ENCODE data around the gene GLA.

GLA gene

GRCh38 chrX:101360390-101360789, 47.3 kb downstream of the GLA start:
- Histone ChIP-seq H3K4me3 (ENCODE audit: insufficient read depth, low read depth, low read length, poor library complexity, severe bottlenecking) (no peak overlapping the region), H3K9me3 (ENCODE audit: control insufficient read depth, low read length) (no peaks in the 10 kb centered on the region), H3K36me3 (ENCODE audit: control insufficient read depth, insufficient read depth, low read length) (no peaks in the 10 kb centered on the region), H3K4me1 (ENCODE audit: control insufficient read depth, insufficient read depth, low read length, poor library complexity, severe bottlenecking) (no peaks in the 10 kb centered on the region), H3K27me3 (replicated peaks; ENCODE audit: control insufficient read depth, insufficient read depth, low read length, poor library complexity, severe bottlenecking) (no peaks in the 10 kb centered on the region), H3K27ac (ENCODE audit: insufficient read depth, low read length, poor library complexity, severe bottlenecking) (no peak overlapping the region)
- DNase-seq: no peak

GRCh38 chrX:101359966-101360365, 47.8 kb downstream of the GLA start:
- no peak overlapping the region for H3K4me3 ChIP-seq (ENCODE audit: insufficient read depth, low read depth, low read length, poor library complexity, severe bottlenecking)
- no peaks in the 10 kb centered on the region for H3K4me1 ChIP-seq (ENCODE audit: control insufficient read depth, insufficient read depth, low read length, poor library complexity, severe bottlenecking)
- no peak for DNase-seq
- no peaks in the 10 kb centered on the region for H3K27me3 ChIP-seq (replicated peaks; ENCODE audit: control insufficient read depth, insufficient read depth, low read length, poor library complexity, severe bottlenecking)
- H3K27ac ChIP-seq (ENCODE audit: insufficient read depth, low read length, poor library complexity, severe bottlenecking): no peak overlapping the region
- H3K9me3 ChIP-seq (ENCODE audit: control insufficient read depth, low read length): no peaks in the 10 kb centered on the region
- no peaks in the 10 kb centered on the region for H3K36me3 ChIP-seq (ENCODE audit: control insufficient read depth, insufficient read depth, low read length)

- Histone ChIP-seq H3K9me3 (ENCODE audit: control insufficient read depth, low read length) (no peaks in the 10 kb centered on the region), H3K27ac (ENCODE audit: insufficient read depth, low read length, poor library complexity, severe bottlenecking) (no peak overlapping the region), H3K4me1 (ENCODE audit: control insufficient read depth, insufficient read depth, low read length, poor library complexity, severe bottlenecking) (no peaks in the 10 kb centered on the region), H3K4me3 (ENCODE audit: insufficient read depth, low read depth, low read length, poor library complexity, severe bottlenecking) (no peak overlapping the region), H3K36me3 (ENCODE audit: control insufficient read depth, insufficient read depth, low read length) (no peaks in the 10 kb centered on the region), H3K27me3 (replicated peaks; ENCODE audit: control insufficient read depth, insufficient read depth, low read length, poor library complexity, severe bottlenecking) (no peaks in the 10 kb centered on the region)
- no peak for DNase-seq
Observed at GRCh38 chrX:101357166-101357795, 50.4 kb downstream of the GLA start.

GRCh38 chrX:101349193-101349562, 58.5 kb downstream of the GLA start:
- Histone ChIP-seq H3K9me3 (ENCODE audit: control insufficient read depth, low read length) (no peaks in the 10 kb centered on the region), H3K27me3 (replicated peaks; ENCODE audit: control insufficient read depth, insufficient read depth, low read length, poor library complexity, severe bottlenecking) (no peaks in the 10 kb centered on the region), H3K4me3 (ENCODE audit: insufficient read depth, low read depth, low read length, poor library complexity, severe bottlenecking) (peak overlapping the region; percentile 81), H3K4me1 (ENCODE audit: control insufficient read depth, insufficient read depth, low read length, poor library complexity, severe bottlenecking) (no peaks in the 10 kb centered on the region), H3K36me3 (ENCODE audit: control insufficient read depth, insufficient read depth, low read length) (no peaks in the 10 kb centered on the region), H3K27ac (ENCODE audit: insufficient read depth, low read length, poor library complexity, severe bottlenecking) (peak overlapping the region; percentile 83)
- no peak for DNase-seq

GRCh38 chrX:101348452-101349192, 59.1 kb downstream of the GLA start, which contains the start of gene TIMM8A:
Gene TIMM8A (minus strand): TSS chrX:101348742. CDS start chrX:101348664, 78 bp downstream.
- H3K9me3 ChIP-seq (ENCODE audit: control insufficient read depth, low read length): no peaks in the 10 kb centered on the region
- H3K4me3 ChIP-seq (ENCODE audit: insufficient read depth, low read depth, low read length, poor library complexity, severe bottlenecking): peak within 1 kb of the TSS; percentile 81
- peak within 1 kb of the TSS; percentile 83 for H3K27ac ChIP-seq (ENCODE audit: insufficient read depth, low read length, poor library complexity, severe bottlenecking)
- no peaks in the 10 kb centered on the region for H3K36me3 ChIP-seq (ENCODE audit: control insufficient read depth, insufficient read depth, low read length)
- no peaks in the 10 kb centered on the region for H3K4me1 ChIP-seq (ENCODE audit: control insufficient read depth, insufficient read depth, low read length, poor library complexity, severe bottlenecking)
- no peaks in the 10 kb centered on the region for H3K27me3 ChIP-seq (replicated peaks; ENCODE audit: control insufficient read depth, insufficient read depth, low read length, poor library complexity, severe bottlenecking)
- DNase-seq: peak; percentile 41 to 68 (median 66)

GRCh38 chrX:101347859-101348451, 59.8 kb downstream of the GLA start:
- Histone ChIP-seq H3K4me1 (ENCODE audit: control insufficient read depth, insufficient read depth, low read length, poor library complexity, severe bottlenecking) (no peaks in the 10 kb centered on the region), H3K27me3 (replicated peaks; ENCODE audit: control insufficient read depth, insufficient read depth, low read length, poor library complexity, severe bottlenecking) (no peaks in the 10 kb centered on the region), H3K27ac (ENCODE audit: insufficient read depth, low read length, poor library complexity, severe bottlenecking) (peak overlapping the region; percentile 83), H3K4me3 (ENCODE audit: insufficient read depth, low read depth, low read length, poor library complexity, severe bottlenecking) (peak overlapping the region; percentile 81), H3K9me3 (ENCODE audit: control insufficient read depth, low read length) (no peaks in the 10 kb centered on the region), H3K36me3 (ENCODE audit: control insufficient read depth, insufficient read depth, low read length) (no peaks in the 10 kb centered on the region)
- DNase-seq: no peak

Data from effector memory CD4-positive, alpha-beta T cell (primary cell).